Activated CD4-positive, alpha-beta T cell treated with anti-CD3 and anti-CD28 coated beads for 48 hours (primary cell): Measurements from ENCODE around the gene RASL11B.
"Not testable (repeated sequence)": the region's sequence is repeated elsewhere in the genome, so short reads cannot be mapped to it uniquely, and the experiment has no call there.

ENCODE experiments used
- DNase-seq: peaks from one replicate; pipeline ENCODE4 v3.0.0-alpha.2; 2020

Gene RASL11B, protein sequence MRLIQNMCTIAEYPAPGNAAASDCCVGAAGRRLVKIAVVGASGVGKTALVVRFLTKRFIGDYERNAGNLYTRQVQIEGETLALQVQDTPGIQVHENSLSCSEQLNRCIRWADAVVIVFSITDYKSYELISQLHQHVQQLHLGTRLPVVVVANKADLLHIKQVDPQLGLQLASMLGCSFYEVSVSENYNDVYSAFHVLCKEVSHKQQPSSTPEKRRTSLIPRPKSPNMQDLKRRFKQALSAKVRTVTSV

DNA sequence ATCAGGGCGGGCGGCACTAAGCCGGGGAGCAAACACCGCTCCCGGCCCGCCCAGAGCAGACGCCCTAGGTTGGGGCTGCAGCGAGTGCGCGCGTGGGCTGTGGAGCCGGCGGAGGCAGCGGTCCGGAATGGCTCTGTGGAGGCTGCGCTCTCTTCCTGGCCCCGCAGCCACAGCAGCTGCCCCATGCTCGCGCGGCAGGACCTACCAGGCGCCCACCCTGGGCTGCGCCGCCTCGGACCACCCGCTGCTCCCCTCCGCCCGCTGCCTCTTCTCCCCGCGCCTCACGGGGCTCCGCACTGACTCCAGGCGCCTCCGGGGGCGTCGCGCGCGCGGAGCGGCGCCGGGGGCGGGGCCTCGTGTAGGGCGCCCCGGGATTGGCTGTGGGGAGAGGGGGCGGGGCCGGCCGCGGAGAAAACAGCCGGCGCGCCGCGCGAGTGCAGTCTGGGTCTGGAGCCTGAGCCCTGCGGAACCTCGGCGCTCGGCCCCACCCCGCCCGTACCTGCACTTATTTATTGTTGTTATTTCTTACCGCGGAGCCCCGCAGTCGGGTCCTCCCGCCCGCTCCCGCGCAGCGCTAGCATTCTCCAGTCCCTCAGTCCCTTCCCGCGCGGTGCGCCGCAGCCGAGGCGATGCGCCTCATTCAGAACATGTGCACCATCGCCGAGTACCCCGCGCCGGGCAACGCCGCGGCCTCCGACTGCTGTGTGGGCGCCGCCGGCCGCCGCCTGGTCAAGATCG is at the start of gene RASL11B:
RASL11B (plus strand) TSS at position 439 of the 738 bp plus-strand sequence; CDS start at position 630, 191 bp downstream.
- peak; percentile 88 for DNase-seq

DNA sequence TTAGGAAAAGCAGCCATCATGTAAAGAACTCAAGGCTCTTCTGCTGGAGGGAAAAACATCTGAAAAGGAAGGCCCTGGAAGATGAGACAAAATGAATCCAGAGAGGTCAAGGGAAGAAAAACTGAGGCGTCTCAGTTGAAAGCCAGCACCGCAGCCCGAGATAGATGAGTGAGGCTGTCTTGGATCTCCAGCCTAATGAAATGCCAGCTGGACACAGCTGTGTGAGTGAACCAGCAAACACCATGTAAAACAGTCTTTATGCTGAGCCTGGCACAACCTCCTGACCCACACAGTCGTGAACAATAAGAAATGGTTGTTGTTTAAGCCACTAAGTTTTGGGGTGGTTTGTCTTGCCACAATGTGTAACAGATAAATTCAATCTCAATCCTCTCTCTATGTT is 48.6 kb upstream of the RASL11B start:
- no peak for DNase-seq

DNA sequence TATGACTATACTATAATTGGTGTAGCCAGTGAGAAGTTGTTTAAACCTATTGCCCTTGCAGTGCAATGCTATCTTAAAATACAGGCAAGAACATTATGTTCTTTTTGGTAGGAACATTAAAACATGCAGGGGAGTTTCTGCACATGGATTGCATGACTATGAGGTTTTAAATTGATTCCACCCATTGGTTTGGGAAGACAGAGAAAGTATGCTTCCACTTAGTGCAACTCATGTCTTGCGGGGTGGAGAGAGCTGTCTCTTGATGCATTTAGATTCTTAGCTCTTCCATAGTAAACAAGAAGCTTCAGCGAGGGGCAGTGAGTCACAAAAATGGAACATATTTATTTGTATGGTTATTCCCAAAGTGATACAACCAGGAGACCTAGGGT is 39.5 kb upstream of the RASL11B start:
- DNase-seq: no peak

DNA sequence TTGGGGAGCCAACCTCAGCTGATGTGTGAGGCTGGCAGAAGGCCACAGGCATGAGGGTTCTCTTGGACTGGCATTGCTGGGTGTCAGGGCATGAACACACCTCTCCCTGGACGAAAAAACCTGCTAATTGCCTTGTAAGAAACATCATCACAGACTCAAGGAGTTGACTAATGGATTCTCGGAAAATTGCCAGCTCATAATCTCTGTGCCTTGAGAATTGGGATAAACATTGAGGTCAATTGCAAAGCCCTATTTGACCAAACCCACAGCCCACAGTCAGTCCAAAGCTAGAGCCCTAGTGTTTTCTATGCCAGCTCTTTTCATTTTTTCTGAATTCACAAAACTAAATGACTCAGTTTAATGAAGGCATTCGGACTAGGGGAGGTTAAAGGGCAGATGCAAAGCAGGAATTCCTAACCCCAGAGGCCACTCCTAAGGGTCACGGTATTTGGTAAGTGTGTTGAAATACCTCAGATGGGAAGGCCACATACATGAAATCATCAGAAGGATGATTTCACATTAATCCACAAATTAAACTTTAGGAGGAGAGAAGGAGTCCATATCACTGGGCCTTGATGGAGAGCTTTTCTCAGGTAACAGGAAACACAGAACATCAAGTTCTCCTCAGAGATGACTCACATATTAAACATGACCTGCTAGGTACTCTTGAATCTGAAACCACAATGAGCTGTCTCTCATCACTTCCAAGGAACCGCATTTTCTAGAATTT is 39.0 kb upstream of the RASL11B start:
- DNase-seq: peak; percentile 28

DNA sequence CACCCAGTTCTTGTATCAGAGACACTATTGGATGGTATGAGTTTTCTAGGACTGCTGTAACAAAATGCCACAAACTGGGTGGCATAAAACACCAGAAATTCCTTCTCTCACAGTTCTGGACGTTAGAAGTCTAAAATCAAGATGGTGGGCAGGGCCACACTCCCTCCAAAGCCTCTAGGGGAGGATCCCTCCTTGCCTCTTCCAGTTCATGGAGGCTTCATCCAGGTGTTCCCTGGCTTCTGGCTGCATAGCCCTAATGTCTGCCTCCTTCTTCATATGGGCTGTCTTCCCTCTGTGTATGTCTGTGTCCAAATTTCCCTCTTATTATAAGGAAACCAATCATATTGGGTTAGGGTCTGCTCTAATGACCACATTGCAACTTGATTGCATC is 38.4 kb upstream of the RASL11B start:
- no peak for DNase-seq

DNA sequence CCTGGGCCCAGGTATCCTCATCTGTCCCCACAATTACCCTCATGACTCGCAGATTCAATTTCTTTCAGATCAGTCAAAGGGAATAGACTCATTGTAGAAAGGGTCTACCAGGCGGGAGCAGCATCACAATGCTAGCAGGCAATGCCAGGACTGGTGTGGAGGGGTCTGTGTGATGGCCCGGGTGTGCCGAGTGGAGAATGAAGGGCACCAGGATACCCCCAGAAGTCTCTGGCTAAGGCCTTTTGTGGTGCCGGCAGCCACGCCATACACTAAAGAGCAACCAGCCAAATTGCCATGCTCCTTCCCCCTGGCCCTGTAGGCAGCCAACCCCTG is 37.9 kb upstream of the RASL11B start:
- DNase-seq: no peak

DNA sequence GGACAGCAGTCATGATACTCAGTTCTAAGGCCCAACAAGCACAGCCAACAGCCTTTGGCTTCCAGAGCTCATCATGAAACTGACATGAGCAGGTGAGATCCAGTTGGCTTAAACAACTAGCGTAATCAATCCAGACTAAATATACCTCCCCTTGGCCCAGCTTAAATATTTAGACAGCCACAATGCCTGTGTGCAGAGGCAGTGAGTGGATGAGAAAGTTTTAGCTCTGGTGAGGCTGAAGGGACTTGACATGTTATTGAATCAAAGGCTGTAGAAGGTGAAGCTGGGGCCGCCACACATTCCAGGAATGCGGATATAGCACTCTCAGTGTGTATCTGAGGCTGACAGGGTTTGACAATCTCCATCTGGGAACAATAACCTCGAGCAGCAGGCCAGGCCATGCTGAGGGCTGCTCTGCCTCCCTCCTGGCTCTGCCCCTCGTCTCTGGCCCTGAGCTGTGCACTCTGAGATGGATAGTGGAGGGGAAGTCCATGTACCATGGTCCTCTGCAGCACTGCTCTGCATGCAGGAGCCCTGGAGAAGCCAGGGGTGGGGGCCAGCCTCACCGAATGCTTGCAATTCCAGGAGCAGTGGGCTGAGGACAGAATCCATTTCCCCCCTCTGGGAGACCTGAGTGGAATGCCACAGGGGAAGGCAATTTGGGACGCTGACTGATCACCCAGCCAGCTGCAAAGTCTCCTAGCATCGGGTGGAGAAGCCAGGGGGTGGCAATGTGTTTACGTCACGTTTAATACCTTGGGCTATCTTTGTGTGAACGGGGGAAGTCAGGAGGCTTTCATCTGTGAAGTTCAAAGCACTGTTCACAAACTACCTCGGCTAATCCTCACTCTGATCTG is 37.3 kb upstream of the RASL11B start:
- DNase-seq: no peak

DNA sequence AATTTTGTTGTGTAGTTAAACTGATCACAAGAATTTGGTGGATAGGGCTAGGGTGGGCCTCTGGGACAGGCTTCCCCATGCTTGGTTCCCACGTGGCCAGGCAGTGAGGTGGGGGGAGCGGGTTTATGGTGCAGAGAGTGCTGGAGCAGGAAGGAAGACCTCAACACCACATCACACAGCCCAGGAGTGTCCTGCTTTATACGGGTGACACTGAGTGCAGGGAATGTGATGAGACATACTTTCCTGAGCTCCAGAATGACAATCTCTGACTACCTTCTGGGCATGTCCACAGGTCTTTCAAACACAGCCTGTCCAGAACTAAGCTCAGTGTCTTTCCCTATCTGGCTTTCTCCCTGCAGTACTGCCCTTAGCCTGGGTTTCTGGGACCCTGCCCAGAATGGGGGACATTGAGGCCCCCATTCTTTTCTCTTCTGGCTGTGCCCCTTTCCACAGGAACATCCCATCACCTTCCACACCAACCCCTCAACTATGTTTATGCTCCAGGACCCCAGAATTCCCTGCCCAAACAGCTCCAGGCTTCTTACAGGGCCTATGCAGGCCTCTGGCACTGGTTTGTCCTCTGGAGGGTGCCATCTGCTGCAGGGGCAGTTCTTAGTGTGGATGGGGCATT is 36.5 kb upstream of the RASL11B start:
- DNase-seq: no peak

DNA sequence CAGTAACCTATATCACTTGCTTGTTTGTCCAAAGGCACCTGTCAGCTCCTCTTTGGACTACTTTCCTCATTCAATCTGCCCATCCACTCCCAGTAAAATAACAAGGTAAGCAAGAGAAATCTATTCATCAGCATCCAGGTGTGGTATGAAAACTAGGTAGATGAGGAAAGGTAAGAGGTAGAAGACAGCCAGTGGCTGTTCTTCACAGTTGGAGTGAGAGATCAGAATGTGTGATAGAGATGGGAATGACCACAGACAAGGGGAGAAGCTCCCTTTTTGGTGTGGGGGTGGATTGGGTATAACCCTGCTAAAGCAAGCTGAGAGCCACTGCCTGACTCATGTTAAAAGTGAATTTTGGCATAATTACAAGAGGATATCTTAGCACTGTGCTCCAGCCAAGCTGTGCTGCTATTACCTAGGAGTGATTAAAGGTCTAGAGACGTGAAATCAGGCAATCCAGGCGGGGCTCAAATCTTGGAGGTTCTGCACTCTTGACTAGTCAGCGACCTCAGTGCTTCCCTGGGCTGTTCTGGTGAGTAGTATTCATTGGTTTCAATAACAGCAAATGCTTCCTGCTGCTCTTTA is 28.1 kb upstream of the RASL11B start:
- no peak for DNase-seq

DNA sequence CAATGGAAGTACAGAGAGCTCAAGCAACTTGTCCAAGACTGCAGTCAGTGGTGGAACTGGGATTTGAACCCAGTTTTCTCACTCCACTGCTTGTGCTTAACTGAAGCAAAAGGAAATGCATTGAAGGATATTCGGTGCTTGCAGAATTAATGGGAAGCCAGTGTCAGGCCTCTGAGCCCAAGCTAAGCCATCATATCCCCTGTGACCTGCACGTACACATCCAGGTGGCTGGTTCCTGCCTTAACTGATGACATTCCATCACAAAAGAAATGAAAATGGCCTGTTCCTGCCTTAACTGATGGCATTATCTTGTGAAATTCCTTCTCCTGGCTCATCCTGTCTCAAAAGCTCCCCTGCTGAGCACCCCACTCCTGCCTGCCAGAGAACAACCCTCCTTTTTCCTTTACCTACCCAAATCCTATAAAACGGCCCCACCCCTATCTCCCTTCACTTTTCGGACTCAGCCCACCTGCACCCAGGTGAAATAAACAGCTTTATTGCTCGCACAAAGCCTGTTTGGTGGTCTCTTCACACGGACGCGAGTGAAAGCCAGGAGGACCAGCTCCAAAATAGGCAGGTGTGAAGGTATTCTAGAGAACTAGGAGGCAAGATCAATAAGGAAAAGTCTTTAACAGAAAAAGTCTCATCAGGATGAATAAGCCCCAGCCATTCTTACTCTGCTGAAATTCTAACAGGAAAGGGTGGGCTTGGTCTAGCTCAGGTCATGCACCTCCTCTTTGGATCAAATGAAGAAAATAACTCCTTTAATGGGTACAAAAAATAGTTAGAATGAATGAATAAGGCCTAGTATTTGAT is 27.3 kb upstream of the RASL11B start:
- not testable (repeated sequence) for DNase-seq

DNA sequence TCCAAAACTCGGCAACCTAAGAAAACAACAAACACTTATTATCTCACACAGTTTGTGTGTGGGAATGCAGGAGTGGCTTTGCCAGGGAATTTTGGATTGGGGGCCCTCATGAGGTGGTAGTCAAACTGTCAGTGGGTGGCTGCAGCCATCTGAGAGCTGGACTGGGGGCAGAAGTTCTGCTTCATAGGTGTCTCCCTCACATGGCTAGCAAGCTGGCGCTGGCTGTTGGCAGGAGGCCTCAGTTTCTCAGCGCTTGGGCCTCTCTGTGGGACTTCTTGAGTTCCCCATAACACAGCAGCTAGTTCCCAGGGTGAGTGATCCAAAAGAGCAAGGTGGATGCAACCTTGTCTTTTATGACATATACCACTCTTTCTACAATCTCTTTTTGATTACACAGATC is 26.0 kb upstream of the RASL11B start:
- no peak for DNase-seq

DNA sequence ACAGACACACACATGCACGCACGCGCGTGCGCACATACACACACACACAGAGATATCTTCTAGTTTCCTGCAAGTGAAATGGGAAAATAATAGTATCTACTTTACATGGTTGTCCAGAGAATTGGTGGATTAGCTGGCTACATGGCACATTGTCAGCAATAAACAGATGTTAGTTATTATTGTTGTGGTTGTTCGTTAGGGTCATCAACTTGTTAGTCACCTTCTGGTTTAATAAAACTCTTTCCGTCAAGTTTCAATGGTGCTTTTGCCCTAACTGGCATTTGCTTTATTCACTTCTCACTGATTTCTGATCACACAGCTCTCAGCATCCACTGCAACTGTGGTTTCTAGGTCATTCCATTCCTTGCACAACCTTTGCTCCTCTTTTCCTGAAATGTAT is 25.4 kb upstream of the RASL11B start:
- DNase-seq: no peak

DNA sequence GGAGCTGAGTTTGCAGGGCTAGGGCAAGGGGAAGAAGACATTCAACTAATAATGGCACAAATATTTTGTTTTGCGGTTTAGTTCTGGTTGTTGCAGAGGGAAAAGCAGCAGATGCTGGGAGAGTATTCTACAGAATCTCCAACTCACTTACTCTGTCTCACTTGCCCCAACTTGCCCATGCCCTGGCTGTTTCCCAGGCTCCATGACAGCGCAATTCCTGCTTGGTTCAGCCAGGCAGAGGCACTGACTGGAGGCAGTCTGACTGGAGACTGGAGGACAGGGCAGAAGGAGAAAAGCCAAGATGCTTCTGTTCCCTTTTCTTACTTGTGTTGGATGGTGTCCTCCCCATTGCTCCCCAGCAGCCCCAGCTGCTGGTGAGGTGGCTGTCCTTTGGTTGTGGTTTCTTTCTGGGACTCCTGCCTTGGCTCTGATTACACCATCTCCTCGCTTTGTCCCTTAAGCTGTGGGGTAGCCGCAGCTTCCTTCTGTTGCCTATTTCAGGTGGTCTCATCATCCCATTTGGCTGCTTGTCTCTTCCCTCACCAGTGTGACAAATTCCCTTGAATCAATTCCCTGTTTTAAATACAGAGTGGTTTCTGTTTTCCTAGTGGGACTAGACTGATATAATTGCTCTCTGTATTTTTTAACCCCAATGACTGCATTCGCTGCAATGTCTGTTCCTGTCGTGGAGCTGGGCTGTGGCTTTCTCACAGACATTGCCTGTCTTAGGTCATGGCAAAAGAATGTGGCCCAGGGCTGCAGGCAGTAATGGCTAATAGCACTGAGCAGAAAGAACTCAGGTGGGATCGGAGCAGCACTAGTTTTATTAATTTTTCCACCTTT is 24.2 kb upstream of the RASL11B start:
- no peak for DNase-seq

DNA sequence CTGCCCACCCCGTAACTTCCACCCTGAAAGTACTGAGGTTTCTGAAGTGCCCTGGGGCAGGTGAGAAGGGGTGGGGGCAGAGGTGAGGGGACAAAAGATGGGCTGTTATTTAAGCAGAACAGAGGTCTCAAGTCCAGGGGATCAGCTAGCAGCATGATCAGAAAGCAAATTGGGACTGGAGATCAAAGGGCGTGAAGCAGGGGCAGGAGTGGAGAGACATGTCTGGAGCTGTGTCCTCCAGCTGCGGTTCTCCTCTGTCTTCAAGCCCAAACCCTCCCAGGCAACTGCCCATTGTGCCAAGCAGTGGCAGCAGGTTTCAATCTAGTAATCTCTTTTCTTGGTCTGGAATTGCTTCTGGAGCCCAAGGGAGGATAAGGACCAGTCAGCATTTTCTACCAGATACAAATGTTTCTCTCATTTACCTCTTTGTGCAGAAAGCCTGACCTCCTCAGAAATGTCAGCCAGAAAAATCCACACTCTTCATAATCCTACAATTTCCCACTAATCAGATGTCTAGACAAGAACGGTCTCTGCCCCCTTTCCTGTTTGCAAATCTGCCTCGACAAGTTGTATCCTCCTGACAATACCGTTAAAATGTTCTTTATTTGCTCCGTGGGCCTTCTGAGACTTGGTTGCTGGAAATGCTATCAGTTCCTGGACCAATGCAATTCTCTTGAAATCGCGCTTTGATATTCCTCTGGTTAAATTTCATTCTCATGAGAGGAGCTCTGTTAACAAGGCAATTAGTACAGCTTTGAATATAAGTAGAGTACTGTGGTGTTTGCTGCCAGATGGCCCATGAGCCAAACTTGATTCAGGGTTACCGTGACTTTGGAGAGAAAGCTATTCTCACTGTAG is 23.2 kb upstream of the RASL11B start:
- no peak for DNase-seq

DNA sequence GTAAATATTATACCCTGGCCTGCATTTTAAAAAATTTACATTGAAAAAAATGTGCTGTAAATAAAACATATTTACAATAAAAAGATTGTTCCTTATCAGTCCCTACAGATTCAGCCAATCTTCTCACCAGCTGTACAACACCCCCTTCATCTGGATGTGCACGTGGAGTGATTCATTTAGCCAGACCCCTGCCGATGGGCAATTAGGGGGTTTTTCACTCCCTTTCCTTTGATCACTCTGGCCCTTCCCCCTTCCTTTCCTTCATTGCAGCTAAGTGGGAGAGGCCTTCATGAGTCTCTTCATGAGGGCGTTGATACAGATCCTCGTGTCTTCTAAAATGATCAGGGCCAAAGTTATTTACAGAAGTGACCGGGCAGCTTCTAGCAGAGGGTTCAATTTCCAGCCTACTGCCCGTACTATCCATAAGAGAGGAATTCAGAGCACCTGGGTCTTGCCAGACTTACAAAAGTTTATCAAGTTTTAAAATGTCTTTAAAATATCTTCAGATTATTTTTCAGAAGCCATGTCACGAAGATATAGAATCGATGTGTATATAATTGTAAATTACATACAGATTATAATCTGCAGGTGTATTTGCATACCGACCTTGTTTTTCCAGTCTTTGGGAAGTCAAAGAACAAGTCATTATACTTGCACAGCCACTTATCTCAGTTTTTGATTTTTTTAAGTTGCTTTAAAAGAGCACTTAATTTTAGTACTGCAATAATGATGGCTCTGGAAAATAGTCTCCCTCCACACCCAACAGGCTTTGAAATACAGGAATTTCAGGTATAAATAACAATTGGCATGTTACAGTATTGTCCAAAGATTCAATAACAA is 21.4 kb upstream of the RASL11B start:
- DNase-seq: no peak

DNA sequence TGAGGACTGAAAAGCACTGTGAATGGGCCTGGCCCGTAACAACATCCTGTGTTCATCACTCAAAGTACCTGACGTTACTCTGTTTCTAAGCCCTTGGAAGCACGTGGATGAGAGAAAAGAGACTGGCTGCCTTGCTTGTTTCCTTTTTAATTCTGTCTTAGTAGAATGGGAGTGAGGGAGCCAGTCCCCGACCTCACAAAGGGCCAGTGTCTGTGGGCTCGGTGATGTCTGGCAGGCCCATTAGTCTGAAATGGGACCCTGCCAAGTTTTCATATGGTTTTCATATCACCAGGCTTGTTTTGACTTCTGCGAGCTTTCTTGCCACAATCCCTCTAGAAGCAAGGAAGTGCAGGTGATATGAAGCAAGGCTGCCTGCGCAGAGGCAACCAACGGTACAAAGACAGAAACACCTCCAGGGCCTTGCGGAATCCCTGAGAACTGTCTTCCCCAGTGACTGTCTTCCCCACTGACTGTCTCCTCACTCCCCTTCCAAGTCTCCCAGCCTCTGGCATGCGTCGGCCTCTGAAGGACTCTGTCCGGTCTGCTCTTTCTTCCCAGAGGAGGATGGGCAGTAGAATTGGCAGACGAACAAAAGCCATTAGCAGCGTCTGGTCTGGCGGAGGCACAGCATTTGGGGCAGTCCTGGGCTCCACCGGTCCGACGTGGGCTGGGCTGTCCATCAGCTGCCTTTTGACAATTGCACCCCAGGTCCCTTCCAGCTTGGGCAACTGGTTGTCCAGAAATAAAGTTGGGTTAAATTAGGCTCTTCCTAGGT is 20.2 kb upstream of the RASL11B start:
- DNase-seq: no peak

DNA sequence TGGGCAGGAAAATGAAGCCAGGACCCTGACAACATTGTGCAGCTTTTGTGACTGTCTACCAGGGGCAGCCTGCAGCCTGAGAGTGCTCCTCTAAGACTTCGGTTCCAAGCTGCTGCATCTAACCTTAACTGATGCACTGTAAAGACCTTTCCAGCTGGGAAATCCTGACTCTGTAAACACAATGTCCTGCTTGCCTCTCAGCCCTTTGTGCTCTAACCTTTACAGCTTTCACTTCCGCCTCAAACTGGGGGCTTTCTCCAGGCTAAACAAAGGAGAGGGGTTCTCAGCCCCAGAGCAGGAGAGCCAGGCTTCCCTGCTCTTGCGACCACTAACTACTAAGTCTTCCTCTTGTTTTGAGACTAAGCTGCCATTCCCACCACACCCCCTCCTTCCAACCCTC is 19.3 kb upstream of the RASL11B start:
- DNase-seq: no peak

DNA sequence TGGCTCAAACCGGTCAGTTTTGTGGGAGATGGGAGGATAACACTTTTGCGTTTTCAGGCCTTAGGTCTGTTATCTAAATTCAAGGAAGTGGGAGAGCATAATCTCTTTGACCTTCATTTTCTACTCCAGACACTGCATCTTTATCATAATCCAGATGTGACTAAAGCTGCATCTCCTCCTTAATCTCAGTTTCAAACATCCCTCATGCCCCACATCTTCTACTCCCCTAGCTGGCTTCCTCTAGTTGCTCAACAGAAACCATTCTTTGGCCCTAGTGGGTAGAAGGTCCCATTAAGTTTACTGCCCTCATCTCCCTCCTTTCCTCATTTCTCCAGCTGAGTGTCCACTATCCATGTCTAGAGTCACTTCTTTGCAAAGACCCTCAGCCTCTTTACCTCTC is 18.8 kb upstream of the RASL11B start:
- no peak for DNase-seq
